Activated T-cell treated with anti-CD3 and anti-CD28 coated beads for 4 hours (primary cell): ENCODE measurements around the gene MYO5C.

ENCODE experiments used
- DNase-seq: peaks from one replicate; pipeline ENCODE4 v3.0.0-alpha.2; 2020

Gene MYO5C

DNA sequence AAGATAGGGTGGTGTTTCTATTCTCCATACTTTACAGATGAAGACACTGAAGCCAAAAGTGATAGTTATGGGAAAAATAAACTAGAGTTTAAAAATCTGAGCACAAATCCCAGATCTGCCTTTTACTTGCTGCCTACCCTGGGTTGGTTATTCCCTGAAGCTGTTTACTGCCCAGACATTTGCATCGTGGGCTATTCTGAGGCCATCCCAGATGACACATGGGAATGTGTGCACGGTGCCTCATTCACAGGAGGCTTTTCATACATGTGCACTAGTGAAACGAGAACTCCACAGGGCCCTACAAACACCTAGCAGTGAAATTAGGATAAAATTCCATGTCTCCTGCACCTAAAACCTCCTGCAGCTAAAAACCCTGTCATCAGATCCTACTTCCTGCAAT lies 17.5 kb downstream of the MYO5C start:
- DNase-seq, result no peak

DNA sequence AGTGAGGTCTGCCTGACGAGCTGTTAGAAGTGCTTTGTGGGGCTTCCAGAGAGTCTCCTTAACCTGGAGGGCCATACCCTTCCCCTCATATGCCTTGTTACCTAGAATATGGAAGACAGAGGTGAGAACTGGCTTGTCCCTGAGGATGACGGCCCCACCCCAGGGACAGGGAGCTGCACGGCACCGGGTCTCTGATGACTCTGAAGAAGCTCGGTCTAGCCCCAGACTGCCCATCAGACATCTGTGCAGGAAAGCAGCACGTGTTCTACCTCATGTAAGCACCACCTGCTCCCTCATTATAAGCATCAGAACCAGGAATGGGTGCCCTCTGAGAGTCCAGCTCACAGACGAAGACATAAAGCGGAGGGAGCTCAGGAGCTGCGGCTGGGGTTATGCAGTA lies 18.0 kb downstream of the MYO5C start:
- DNase-seq, result no peak

DNA sequence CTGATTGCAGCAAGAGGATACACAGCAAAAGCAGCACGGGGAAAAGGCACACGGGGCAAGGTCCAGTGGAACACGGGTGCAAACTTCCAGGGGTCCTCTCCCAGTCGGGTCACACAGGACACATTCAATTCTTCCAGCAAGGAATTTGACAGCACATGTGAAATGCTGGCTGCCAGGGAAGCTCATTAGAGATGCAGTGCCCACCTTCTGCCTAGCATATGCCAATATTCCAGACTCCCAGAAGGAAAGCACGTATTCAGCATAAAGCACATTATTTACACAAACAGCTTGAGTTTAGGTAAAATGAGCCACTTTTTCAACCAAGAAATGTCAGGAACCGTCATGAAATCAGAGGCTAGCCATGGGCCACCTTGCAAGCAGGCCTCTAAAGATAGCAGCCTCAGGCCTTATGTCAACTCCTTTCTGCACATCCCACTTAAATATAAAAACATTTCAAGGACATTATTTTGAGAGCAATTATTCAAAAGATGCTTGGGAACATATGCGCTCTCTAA lies 19.3 kb downstream of the MYO5C start:
- no peak for DNase-seq

DNA sequence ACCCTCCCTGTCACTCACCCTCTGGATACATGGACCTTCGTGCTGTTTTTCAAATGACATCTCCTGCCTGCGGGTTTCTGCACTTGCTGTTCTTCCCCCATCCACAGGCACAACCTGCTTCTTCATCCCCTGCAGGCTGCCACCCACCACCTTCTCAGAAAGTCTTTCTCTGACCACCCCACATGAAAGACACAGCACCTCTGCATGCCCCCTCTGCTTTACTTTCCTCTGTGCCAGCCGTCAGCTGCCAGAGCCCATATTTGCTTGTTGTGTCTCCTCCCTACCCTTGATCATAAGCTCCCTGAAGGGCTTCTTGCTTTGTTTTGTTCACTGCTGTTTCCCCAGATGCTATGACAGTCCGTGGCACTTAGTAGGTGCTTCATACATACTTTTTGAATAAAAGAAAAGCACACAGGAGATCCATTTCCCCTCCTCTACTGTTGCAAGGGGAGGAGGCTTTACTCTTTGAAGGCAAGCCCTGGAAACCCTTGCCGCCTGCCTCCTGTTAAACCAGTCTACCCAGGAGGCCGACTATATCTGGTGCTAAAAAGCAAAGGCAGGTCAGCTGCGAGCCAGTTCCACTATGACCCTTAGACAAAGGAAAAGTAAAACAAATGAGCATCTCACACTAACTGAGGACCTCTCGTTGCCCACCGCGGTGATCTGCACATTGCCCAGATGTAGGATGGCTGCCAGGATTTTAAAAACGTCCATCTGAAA lies 31.9 kb downstream of the MYO5C start:
- no peak for DNase-seq

DNA sequence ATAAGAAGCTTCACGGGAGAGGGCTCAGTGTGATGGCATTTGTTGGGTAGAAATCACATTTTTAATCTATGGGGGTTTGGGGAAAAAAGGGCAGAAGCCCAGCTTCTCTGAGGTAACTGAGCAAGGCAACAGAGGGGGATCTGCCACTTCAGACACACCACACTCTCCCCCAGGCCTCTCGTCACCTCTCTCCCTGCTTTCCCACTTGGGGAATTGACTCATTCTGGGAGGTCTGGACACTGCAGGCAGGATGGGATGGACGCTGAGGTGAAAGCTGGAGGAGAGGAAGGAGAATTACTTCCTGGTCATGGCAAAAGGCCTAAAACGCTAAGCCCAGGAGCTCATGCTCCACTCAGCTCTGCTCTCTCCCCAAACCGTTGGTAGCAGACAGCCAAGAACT lies 33.2 kb downstream of the MYO5C start:
- DNase-seq, result no peak

DNA sequence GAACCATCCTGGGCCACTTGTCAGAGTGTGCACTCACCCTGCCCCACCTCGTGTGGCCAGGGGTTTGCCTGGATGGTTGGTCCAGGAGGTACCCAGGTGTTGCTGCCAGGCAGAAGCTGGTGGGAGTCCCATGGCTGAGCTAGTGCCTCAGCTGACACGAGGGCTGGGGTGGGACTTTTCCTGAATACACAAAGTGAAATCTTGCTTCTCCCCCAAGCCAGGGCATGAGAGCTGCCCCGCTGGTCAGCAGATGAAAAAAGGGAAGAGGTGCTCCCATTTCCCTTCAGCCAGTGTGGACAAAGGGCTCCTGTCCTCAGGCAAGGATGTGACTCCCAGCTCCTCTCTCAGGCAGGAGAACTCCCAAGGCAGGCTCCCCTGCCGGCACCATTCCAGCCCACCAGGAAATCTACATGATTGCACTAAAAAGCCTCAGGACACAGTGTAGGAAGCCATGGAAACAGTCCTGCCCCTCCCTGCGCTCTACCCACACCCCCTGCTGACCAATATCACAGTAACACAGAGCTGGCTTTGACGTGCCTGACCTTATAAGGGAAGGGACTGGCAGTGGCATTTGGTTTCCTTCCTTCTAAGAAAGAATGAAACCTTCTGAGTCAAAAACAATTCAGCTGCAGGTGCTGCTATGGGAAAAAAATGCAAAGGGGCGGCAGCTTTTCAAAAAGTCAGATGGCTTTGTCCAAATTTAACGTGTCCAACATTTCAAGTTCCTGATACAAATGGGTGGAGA lies 33.9 kb downstream of the MYO5C start:
- no peak for DNase-seq

DNA sequence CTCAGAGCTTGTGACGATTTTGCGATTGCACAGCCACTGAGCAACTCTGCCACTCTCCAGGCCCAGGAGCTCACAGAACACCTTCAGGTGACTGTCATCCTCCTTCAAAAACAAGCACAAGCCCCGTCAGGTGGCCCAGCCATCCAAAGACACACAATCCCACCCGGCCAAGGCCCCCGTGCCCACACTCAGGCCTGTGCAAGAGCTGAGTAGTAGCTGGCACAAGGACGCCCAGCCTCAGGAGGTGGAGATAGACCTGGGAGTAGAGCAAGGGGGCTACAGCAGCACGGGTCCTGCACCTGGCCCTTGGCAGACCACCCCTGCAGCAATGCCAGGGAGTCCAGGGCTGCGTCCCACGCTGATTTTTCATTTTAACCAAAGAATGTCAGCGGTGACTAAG lies 34.6 kb downstream of the MYO5C start:
- no peak for DNase-seq

DNA sequence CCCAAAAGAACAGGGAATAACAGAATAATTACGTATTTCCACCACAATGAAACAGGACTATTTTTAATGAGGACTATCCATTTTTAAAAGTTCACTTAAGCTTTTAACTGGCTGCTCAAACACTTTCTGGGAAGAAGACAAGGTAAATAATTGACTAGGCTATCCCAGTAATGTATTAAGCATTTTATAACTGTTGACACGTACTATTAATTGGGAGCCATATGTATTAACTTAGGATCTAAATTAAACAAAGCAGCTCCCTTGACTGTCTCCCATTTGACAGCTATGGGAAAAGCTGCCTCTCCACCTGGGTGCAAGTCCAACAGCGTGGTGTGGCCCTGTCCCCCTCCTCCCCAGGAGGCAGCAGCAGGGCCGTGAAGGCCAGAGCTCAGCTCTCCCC lies 36.1 kb downstream of the MYO5C start:
- no peak for DNase-seq

DNA sequence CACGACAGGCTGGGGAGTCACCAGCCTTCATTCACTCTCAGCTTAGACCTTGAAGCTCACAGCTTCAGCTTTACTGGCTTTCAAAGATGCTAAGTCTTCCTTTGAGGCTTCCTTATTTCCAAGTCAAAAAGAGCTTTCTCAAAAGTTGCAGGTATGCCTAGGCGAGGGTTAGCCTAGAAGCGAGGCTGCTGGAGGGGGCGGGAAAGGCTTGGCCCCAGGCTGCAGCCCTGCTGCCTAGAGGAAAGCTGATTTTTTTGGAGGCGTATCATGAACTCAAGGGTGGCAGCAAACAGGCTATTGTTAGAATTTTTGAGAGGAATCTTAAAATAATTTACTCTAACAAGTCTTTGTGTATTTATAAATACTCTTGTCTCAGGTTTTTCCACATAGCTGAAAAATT lies 37.1 kb downstream of the MYO5C start:
- no peak for DNase-seq

DNA sequence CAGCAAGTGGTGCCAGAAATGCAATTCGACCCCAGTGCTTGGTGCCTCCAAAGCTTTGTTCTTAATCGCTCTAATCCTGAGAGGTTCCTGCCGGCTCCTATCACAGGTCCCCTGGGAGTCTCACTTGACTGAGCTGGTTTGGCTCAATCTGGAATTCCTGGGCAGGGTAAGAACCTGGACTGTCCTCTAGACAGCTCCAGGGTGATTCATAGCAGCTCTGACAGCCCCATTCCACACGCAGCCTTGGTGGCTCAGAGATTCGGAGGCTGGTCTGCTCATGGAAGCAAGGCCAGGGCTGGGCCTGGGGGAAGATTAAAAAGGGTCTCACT lies 37.9 kb downstream of the MYO5C start:
- no peak for DNase-seq

DNA sequence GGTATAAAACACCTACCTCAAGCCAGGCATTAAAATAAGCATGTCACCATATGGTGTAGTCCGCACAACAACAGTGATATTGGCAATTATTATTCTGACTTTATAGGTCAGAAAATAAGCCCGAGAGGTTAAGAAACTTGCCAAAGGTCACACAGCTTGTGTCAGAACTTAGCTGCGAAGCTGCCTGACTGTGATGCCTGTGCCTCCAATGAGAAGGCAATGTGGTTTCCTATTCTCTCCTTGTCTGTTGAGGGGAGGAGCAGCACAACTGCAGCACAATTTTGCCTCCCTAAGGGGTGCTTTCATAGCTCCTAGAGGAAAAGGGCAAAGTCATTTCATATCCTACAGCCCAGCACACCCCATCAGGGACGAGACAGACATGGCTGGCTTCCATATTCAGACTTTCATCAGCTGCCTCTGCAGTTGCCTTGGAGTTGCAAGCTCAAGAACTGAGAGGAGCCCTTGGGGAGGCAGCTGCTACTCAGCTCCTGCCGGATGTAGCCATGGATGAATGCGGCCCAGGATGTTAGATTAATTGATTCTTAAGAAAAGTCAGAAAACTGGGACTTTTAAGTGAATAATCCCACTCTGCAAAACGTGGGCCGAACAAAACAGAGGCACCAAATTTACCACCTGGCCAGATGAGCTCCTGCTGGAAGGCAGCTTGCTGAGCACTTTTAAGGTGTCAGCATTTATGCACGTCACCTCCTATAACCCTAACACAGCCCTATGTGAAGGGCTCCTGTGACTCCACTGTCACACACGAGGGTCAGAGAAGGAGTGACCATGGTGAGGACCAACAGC lies 38.5 kb downstream of the MYO5C start:
- no peak for DNase-seq

DNA sequence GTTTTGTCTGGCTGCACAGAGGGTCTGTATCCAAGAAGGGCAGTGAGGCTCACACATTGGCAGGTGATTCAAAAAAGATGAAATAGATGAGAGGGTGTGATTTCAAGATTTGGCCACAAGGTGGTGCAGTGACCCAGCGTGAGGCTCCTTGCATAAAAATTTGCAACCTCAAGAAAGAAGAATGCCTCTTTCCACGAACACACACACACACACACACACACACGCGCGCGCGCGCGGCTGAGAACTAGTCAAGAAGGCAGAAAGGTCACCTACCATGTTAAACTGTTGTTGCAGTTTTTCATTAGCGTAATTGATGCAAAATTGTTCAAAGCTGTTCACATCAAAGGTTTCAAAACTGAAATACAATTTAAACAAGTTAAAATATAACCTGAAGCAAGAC lies 39.2 kb downstream of the MYO5C start:
- peak; percentile 66 for DNase-seq

DNA sequence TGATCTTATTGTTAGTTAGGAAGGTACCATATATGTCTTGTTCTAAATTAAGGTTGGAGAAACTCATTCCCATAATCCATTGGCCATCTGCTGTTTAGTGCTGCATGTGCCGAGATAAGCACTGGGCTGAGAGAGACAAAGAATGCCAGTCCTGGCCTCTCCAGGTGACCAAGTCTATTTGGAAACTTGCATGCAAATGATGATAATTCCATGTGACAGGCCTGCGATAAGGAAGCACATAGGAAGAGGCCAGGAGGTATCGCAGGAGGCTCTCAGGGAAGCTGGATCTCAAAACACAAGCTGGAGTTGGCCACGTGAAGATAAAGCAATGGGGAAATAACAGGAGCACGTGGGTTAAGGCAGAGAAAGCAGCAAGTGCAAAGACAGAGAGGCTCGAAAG lies 39.7 kb downstream of the MYO5C start:
- DNase-seq, result no peak

DNA sequence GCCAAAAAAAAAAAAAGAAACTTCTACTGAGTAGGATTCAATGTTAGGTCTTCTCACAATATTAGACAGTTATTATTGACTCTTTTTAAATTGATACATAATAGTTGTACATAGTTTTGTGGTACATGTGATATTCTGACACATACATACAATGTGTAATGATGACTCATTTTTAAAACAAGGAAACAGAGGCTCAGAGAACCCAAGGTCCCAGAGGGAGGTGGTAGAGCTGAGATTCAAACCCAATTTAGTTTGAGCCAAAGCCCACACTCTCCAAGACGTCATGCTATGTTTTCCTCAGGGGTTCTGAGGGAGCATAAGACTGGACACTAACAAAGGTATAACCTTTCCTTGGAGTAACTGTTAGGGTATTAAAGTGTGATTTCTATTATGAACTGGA lies 40.6 kb downstream of the MYO5C start:
- DNase-seq, result no peak

DNA sequence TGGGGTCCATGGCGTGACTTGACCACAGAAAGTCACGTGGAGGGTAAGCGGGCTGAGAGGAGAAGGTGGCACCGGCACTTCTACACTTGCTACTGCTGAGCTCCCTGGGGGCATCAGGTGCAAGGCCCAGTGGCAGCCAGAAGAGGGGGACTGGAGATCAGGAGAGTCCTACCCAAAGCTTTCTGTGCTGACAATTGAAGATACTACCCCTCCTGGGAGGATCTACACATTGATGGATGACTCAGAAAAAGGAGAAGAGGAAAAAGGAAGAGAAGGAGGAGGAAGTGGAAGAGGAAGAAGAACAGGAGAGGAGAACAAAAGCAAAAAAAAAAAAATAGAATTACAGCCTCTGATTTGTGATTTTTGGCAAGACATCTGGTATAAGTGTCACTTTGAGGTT lies 41.2 kb downstream of the MYO5C start:
- no peak for DNase-seq

DNA sequence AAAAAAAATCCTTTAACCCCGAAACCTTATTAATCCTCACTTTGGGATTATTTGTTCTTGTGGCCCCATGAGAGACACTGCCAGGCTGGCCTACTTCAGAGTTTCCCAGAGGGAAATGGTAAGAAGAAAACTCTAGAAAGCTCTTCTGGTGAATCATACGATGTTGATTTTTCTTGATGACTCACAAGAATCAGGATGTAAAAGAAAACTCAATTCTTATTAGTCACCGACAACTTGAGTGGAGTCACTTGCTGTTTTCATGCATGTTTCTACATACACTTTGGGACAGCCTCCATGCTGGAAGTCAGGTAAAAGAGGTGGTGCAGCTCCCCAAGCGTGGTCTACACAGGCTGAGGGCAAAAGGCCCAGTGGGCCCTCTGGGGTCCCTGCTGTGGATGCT lies 42.8 kb downstream of the MYO5C start:
- no peak for DNase-seq

DNA sequence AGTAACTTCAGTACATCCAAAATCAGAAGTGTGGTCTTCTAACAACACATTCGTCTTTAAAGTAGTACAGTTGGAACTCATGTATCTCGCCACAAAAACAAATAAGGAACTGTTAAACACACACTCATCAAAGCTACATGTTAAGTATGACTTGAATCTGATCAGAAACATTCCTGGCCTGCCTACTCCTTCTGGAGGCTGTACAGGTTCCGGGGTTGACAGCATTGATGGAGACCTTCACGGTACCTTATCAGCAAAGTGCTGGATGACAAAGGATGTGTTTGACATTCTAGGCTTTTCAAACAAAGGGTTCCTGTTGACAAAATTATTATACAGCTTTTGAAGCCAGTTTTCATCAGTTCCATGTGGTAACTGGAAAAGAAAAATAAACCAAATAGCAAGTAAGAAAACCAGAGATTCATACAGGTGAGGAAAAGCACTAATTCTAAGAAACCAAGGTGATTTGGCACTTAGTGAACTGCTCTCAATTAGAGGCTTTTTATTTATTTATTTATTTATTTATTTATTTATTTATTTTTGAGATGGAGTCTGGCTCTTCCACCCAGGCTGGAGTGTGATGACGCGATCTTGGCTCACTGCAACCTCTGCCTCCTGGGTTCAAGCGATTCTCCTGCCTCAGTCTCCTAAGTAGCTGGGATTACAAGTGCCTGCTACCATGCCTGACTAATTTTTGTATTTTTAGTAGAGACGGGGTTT lies 44.3 kb downstream of the MYO5C start:
- no peak for DNase-seq

DNA sequence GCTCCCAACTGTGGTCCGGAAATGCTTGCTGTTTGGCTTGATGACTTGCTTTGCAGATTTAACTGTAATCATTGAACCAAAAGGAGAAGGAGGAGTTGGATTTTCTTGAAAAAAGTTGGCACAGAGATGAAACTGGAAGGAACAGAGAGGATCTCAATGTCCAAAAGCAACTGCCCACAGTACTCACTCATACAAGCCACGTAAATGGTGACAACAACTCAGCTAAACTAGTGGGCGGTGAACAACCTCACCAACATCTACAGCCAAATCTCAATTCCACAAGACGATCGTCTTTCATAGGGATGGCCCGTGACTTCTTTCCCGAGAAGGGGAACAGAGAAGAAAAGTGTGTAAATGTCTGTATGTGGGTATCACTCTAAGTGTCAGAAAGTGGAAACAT lies 48.1 kb downstream of the MYO5C start:
- no peak for DNase-seq

DNA sequence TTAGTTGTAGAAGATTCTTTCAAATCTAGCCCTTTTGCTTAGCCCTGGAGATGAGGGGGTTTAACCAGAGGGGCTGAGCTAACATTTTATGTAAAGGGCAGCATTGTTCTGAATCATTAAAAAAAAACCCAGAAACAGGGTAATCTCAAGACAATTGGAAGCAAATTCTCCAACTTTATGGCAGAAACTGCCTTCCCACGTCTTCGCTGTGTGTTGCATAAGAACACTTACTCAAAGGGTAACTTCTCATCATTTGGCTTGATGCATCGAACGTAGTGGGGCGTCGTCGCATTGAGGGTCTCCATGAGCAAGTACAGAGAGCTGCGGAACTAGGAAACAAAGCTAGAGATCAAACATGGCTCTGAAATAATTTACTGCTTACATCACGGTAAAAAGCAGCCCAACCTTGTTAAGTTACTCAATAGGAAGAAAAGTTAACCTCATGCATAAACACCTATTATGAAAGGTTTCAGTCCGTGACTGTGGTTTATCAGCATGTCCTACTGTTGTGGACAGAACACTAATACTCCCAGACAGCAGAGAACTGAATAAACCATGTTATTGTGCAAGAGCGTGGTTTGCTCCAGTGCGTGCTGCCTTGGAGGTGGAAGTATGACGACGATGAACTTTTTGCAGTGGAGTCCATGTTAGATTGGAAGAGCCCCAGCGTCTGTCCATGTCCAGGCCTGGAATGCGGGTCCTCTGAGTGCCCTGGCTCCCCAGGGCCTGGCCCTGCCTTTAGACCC lies 48.7 kb downstream of the MYO5C start:
- no peak for DNase-seq

DNA sequence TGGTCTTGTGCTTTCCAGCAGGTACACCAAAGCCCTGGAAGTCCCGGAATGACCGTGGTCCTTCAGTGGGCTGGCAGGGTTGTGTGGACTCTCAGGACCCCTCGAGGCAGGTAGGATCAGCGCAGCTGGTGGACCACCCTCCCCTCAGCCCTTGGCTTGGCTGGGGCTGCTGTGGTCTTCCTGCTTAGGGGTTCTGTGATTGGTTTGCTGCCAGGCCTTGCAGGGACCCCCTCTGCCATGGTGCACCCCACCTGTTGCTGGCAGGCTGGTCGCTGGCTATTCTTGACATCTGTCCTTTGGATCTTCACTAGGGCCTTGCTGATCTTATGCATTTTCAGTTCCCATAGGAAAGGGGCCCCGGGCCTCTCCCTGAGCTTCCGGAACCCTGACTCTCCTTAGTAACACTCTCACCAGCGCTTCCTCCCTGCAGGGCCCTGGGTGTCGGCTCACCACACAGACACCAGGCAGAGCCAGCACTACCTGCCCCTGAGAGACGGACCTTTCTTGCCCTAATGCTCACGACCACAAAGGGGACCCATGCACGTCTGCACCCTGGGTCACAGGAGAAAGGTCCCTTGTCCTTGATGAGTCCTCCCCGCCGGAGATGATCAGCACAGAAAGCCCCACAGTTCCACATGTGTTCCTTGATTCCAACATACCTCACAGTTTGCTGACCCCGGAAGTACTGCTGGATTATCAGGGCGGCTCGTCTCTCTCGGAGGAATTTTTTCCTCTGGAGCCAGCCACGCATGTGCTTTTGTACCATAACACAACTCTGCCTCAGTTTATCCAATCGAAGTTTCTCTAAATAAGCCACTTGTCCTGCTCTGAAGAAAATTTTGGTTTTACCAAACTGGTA lies 51.7 kb downstream of the MYO5C start:
- no peak for DNase-seq

DNA sequence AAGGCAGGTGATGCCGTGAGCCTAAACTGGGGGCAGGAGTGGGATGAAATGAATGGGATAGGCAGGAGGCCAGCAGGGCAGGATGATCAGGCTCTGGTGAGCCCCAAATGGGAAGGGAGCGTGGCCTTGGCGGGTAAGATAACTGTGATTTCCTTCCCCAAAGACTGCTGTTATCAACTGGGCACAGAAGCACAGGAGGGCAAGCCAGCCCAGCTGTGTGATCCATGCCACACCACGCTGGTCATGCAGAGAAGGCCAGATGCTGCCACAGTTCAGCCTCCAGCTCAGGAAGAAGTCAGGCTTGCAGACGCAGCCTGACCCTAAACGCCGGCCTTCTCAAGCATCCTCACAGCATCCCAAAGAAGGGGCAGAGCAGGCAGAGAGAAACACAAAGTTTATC lies 52.3 kb downstream of the MYO5C start:
- no peak for DNase-seq

DNA sequence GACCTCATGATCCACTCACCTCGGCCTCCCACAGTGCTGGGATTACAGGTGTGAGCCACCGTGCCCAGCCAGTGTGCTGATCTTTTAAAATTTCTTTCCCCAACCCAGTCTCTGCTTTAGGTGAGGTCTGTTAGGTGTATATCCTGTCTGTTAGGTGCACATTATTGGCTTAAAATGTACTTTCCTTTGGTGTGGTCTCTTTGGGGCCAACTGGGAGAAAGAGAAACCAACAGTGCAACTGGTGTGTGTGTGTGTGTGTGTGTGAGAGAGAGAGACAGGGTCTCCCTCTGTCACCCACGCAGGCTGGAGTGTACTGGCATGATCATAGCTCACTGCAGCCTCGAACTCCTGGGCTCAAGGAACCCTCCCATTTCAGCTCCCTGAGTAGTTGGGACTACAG lies 54.1 kb downstream of the MYO5C start:
- no peak for DNase-seq
